ENCODE measurements around the gene OTUD3.
"Not testable (repeated sequence)": the region's sequence is repeated elsewhere in the genome, so short reads cannot be mapped to it uniquely, and the experiment has no call there.

- TF ChIP-seq POLR2A, POLR2AphosphoS5 (IDR thresholded peaks at IDR 0.05; ENCODE audit: low read depth, low read length): not testable (repeated sequence)
Measured at GRCh38 chr1:19847334-19847733, 34.9 kb upstream of the OTUD3 start.
